ENCODE measurements around the gene SYT7.
A peak's percentile ranks its signal among the peaks of the same experiment; 100 is the strongest.

Gene SYT7

GRCh38 chr11:61569701-61570100 lies 11.2 kb downstream of the SYT7 start:
- DNase-seq (ENCODE audit: low read depth): no peak
- no peak overlapping the region for H3K4me3 ChIP-seq (ENCODE audit: low read length)
- no peak for TF ChIP-seq CTCF (IDR thresholded peaks at IDR 0.05; ENCODE audit: insufficient read depth, low read depth, low read length, missing control alignments)

GRCh38 chr11:61569018-61569417 lies 11.9 kb downstream of the SYT7 start:
- TF ChIP-seq CTCF (IDR thresholded peaks at IDR 0.05; ENCODE audit: insufficient read depth, low read depth, low read length, missing control alignments): no peak
- H3K4me3 ChIP-seq (ENCODE audit: low read length): no peak overlapping the region
- no peak for DNase-seq (ENCODE audit: low read depth)

- no peak overlapping the region for H3K4me3 ChIP-seq (ENCODE audit: low read length)
- DNase-seq (ENCODE audit: low read depth): peak; percentile 85
- peak; percentile 22 for TF ChIP-seq CTCF (IDR thresholded peaks at IDR 0.05; ENCODE audit: insufficient read depth, low read depth, low read length, missing control alignments)
Observed at GRCh38 chr11:61567286-61568061, 13.4 kb downstream of the SYT7 start.

- TF ChIP-seq CTCF (IDR thresholded peaks at IDR 0.05; ENCODE audit: insufficient read depth, low read depth, low read length, missing control alignments): no peak
- DNase-seq (ENCODE audit: low read depth): no peak
- H3K4me3 ChIP-seq (ENCODE audit: low read length): no peak overlapping the region
Observed at GRCh38 chr11:61564936-61565696, 15.8 kb downstream of the SYT7 start.

GRCh38 chr11:61560751-61561150 lies 20.1 kb downstream of the SYT7 start:
- H3K4me3 ChIP-seq (ENCODE audit: low read length): no peak overlapping the region
- no peak for DNase-seq (ENCODE audit: low read depth)
- TF ChIP-seq CTCF (IDR thresholded peaks at IDR 0.05; ENCODE audit: insufficient read depth, low read depth, low read length, missing control alignments): no peak

- DNase-seq (ENCODE audit: low read depth): no peak
- H3K4me3 ChIP-seq (ENCODE audit: low read length): no peak overlapping the region
- no peak for TF ChIP-seq CTCF (IDR thresholded peaks at IDR 0.05; ENCODE audit: insufficient read depth, low read depth, low read length, missing control alignments)
Observed at GRCh38 chr11:61556621-61557020, 24.3 kb downstream of the SYT7 start.

All from epithelial cell of esophagus (primary cell).